Neuron (in vitro differentiated cells): ENCODE data around the gene KDELR3.

ENCODE experiments used
- H2AFZ ChIP-seq: one replicate; pipeline ENCODE4 v1.6.1; 2013; ENCODE audit warnings: low read depth, mild to moderate bottlenecking, inconsistent platforms, low read length, moderate library complexity
- H3K27me3 ChIP-seq: one replicate; pipeline ENCODE4 v1.6.1; 2013; ENCODE audit warnings: low read length; ENCODE audit not compliant: insufficient read depth
- H3K36me3 ChIP-seq: one replicate; pipeline ENCODE4 v1.6.1; 2013; ENCODE audit warnings: low read length; ENCODE audit not compliant: insufficient read depth
- H3K4me1 ChIP-seq: one replicate; pipeline ENCODE4 v1.6.1; 2013; ENCODE audit warnings: low read length; ENCODE audit not compliant: insufficient read depth
- H3K4me3 ChIP-seq: 2 replicates; pipeline ENCODE4 v1.5.1; 2013; ENCODE audit warnings: mild to moderate bottlenecking, low read length, moderate library complexity
- H3K9me3 ChIP-seq: one replicate; pipeline ENCODE4 v1.6.1; 2013; ENCODE audit warnings: low read length

Gene KDELR3

GRCh38 chr22:38429499-38430068 is 38.3 kb upstream of the KDELR3 start:
- Histone ChIP-seq H2AFZ (no peak overlapping the region), H3K4me3 (no peak overlapping the region), H3K9me3 (no peaks in the 10 kb centered on the region), H3K4me1 (peaks cover 21% of the 10 kb centered on the region), H3K27me3 (no peaks in the 10 kb centered on the region), H3K36me3 (no peaks in the 10 kb centered on the region)

GRCh38 chr22:38431266-38432010 is 36.5 kb upstream of the KDELR3 start:
- no peaks in the 10 kb centered on the region for H3K36me3 ChIP-seq
- no peaks in the 10 kb centered on the region for H3K9me3 ChIP-seq
- no peak overlapping the region for H2AFZ ChIP-seq
- H3K4me1 ChIP-seq: peaks cover 26% of the 10 kb centered on the region
- H3K27me3 ChIP-seq: no peaks in the 10 kb centered on the region
- H3K4me3 ChIP-seq: no peak overlapping the region

- Histone ChIP-seq H3K36me3 (no peaks in the 10 kb centered on the region), H3K4me1 (peaks cover 26% of the 10 kb centered on the region), H3K4me3 (no peak overlapping the region), H3K27me3 (no peaks in the 10 kb centered on the region), H2AFZ (no peak overlapping the region), H3K9me3 (no peaks in the 10 kb centered on the region)
Measured at GRCh38 chr22:38432264-38432663, 35.6 kb upstream of the KDELR3 start.

GRCh38 chr22:38433871-38434270 is 34.0 kb upstream of the KDELR3 start:
- no peak overlapping the region for H3K4me3 ChIP-seq
- H3K4me1 ChIP-seq: peaks cover 26% of the 10 kb centered on the region
- no peaks in the 10 kb centered on the region for H3K27me3 ChIP-seq
- no peaks in the 10 kb centered on the region for H3K9me3 ChIP-seq
- H2AFZ ChIP-seq: no peak overlapping the region
- H3K36me3 ChIP-seq: no peaks in the 10 kb centered on the region

GRCh38 chr22:38435010-38435409 is 32.9 kb upstream of the KDELR3 start:
- Histone ChIP-seq H3K9me3 (no peaks in the 10 kb centered on the region), H2AFZ (no peak overlapping the region), H3K36me3 (no peaks in the 10 kb centered on the region), H3K27me3 (no peaks in the 10 kb centered on the region), H3K4me3 (no peak overlapping the region), H3K4me1 (peaks cover 19% of the 10 kb centered on the region)

GRCh38 chr22:38435965-38436364 is 31.9 kb upstream of the KDELR3 start:
- Histone ChIP-seq H3K27me3 (no peaks in the 10 kb centered on the region), H3K36me3 (no peaks in the 10 kb centered on the region), H2AFZ (no peak overlapping the region), H3K4me3 (no peak overlapping the region), H3K4me1 (peaks cover 18% of the 10 kb centered on the region), H3K9me3 (no peaks in the 10 kb centered on the region)

GRCh38 chr22:38436629-38437395 is 31.1 kb upstream of the KDELR3 start:
- H3K4me1 ChIP-seq: peaks cover 12% of the 10 kb centered on the region
- no peaks in the 10 kb centered on the region for H3K27me3 ChIP-seq
- no peaks in the 10 kb centered on the region for H3K9me3 ChIP-seq
- H3K4me3 ChIP-seq: no peak overlapping the region
- no peaks in the 10 kb centered on the region for H3K36me3 ChIP-seq
- H2AFZ ChIP-seq: no peak overlapping the region

- Histone ChIP-seq H3K27me3 (no peaks in the 10 kb centered on the region), H3K36me3 (no peaks in the 10 kb centered on the region), H2AFZ (no peak overlapping the region), H3K4me1 (peaks cover 7% of the 10 kb centered on the region), H3K4me3 (no peak overlapping the region), H3K9me3 (no peaks in the 10 kb centered on the region)
Measured at GRCh38 chr22:38437416-38437815, 30.5 kb upstream of the KDELR3 start.

GRCh38 chr22:38440747-38441350 is 27.0 kb upstream of the KDELR3 start:
- Histone ChIP-seq H3K36me3 (no peaks in the 10 kb centered on the region), H3K27me3 (no peaks in the 10 kb centered on the region), H3K9me3 (no peaks in the 10 kb centered on the region), H2AFZ (no peak overlapping the region), H3K4me1 (peaks cover 3% of the 10 kb centered on the region), H3K4me3 (no peak overlapping the region)

GRCh38 chr22:38441620-38442287 is 26.1 kb upstream of the KDELR3 start:
- Histone ChIP-seq H2AFZ (no peak overlapping the region), H3K9me3 (no peaks in the 10 kb centered on the region), H3K36me3 (no peaks in the 10 kb centered on the region), H3K27me3 (no peaks in the 10 kb centered on the region), H3K4me3 (no peak overlapping the region), H3K4me1 (no peaks in the 10 kb centered on the region)

- no peaks in the 10 kb centered on the region for H3K36me3 ChIP-seq
- no peaks in the 10 kb centered on the region for H3K27me3 ChIP-seq
- no peaks in the 10 kb centered on the region for H3K9me3 ChIP-seq
- H2AFZ ChIP-seq: no peak overlapping the region
- no peak overlapping the region for H3K4me3 ChIP-seq
- H3K4me1 ChIP-seq: no peaks in the 10 kb centered on the region
Measured at GRCh38 chr22:38442967-38443627, 24.8 kb upstream of the KDELR3 start.

GRCh38 chr22:38443628-38444521 is 24.0 kb upstream of the KDELR3 start:
- Histone ChIP-seq H3K9me3 (no peaks in the 10 kb centered on the region), H3K27me3 (no peaks in the 10 kb centered on the region), H3K4me3 (no peak overlapping the region), H2AFZ (no peak overlapping the region), H3K4me1 (no peaks in the 10 kb centered on the region), H3K36me3 (no peaks in the 10 kb centered on the region)
